IPS-18c (cell line): ENCODE measurements around the gene PSMG4.

Source experiments
- H3K4me3 ChIP-seq: 2 replicates; pipeline ENCODE4 v1.7.0; 2013; ENCODE audit warnings: low read depth, mild to moderate bottlenecking, low read length, moderate library complexity; ENCODE audit not compliant: insufficient read depth
- H3K9me3 ChIP-seq: one replicate; pipeline ENCODE4 v1.6.1; 2013; ENCODE audit warnings: mild to moderate bottlenecking, low read length, moderate library complexity; ENCODE audit not compliant: control insufficient read depth, insufficient read depth

PSMG4 gene

DNA sequence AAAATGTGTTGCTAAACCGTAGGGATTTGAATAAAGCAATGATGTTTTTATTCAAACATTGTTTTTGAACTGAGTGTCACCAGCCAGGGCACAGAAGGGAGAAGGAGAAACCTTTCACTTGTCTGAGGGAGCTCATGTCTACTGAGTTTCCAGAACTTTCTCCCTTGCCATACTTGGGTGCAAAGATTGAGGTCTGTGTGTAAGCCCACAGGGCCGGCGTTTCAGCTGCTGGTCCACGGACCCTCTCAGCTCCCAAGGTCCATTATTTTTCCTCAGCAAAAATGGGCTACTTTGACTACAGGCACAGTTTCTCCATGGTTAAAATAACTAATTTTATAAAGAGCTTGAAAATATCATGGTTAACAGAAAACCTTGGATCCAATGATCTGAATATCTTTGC is 32.6 kb downstream of the PSMG4 start:
- Histone ChIP-seq H3K4me3 (no peak overlapping the region), H3K9me3 (no peaks in the 10 kb centered on the region)

- Histone ChIP-seq H3K4me3 (no peak overlapping the region), H3K9me3 (no peaks in the 10 kb centered on the region)
These were observed 33.2 kb downstream of the PSMG4 start for GRCh38 chr6:3291987-3292386.

DNA sequence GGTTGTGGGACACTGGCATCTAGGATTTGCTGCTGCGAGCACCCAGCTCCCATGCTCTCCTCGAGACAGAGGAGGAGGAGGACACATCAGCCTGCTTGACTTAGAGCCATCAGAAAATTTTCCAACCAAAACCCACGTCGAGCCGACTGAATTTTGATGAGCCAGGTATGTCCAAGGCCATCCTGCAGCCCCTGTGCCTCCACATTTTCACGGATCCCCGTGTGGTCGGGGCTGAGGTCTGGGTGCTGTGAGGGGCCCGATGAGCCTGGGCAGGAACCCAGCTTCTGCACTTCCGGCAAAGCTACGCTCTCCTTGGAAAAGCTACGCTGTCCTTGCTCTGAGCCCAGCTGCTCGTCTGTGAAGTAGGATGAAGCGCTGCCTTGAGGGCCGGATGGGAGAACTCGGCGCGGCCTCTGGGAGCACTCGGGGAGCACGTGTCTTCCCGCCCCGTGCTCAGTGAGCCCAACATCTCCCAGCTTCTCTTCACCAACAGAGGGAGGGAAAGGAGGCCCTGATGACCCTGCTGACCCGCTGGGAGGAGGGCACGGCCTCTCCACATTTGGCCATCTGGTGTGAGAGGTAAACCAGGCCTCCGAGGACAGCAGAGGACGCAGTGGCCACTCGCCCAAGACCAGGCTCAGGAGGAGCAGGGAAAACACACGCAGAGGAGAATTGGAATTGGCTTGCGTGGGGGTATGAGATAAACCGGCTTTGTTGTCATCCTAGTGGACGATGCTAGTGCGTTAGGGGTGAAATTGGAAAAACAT is 33.9 kb downstream of the PSMG4 start:
- H3K9me3 ChIP-seq: peaks cover 2% of the 10 kb centered on the region
- H3K4me3 ChIP-seq: no peak overlapping the region

- no peak overlapping the region for H3K4me3 ChIP-seq
- peaks cover 2% of the 10 kb centered on the region for H3K9me3 ChIP-seq
These were observed 34.8 kb downstream of the PSMG4 start for GRCh38 chr6:3293271-3294155.

GRCh38 chr6:3294396-3294795 is 35.6 kb downstream of the PSMG4 start:
- H3K4me3 ChIP-seq: no peak overlapping the region
- peaks cover 2% of the 10 kb centered on the region for H3K9me3 ChIP-seq

GRCh38 chr6:3294921-3295871 is 36.4 kb downstream of the PSMG4 start:
- Histone ChIP-seq H3K9me3 (peaks cover 2% of the 10 kb centered on the region), H3K4me3 (no peak overlapping the region)

GRCh38 chr6:3296078-3296477 is 37.3 kb downstream of the PSMG4 start:
- Histone ChIP-seq H3K4me3 (no peak overlapping the region), H3K9me3 (peaks cover 2% of the 10 kb centered on the region)

DNA sequence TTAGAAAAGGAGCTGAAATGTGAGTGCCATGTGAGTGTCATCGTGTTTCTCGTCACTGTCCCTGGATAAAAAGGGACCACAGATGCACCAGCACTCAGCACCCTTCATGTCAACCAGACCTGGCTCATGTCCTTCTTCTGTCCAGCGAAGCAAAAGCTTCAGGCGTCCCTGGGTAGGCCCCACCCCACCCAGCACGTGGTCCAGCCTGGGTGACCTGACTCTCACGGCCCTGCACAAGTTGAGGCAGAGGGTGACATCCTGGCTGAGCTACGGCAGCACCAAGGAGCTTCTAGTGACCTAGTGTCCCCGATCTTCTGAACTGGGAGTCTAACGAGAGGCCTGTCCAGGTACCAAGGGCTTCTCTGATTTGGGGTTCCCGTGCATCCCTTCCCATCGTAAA is 37.8 kb downstream of the PSMG4 start:
- Histone ChIP-seq H3K9me3 (peaks cover 2% of the 10 kb centered on the region), H3K4me3 (no peak overlapping the region)

DNA sequence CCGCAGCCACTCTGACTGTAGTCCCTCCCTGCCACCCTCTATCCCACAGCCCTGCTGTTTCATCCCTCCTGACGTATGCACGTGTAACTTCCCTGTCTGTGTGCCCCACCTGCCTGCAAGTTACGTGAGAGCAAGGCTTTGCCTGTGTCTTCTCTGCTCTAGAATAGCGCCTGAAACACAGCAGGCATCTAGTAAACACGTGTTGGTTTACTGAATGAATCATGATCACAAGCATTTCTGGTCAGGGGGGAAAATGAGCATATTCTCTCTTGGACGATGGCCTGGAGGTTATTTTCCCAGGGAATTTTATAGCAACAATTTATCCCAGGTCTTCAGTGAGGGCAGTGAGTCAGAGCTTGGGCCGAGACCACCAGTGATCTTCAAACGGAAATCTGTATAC is 38.3 kb downstream of the PSMG4 start:
- Histone ChIP-seq H3K4me3 (no peak overlapping the region), H3K9me3 (peaks cover 2% of the 10 kb centered on the region)

DNA sequence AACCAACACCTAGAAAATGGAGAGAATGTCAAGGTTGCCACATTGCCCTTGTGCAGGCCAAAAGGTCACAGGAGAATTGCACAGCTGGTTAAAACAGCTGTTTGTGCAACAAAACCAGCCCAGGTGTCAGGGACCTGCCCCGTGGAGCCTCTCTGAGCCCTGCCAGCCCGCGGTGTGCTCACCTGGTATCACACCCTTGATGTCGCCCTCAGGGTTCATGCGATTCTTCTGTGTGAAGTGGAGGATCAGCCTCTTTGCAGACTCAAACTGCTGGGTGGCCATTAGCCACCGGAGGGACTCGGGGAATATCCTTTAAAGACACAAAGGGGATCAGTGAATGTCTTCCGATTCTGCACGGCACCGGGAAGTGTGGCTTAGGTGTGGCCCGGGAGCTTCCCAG is 39.2 kb downstream of the PSMG4 start:
- Histone ChIP-seq H3K9me3 (peaks cover 2% of the 10 kb centered on the region), H3K4me3 (no peak overlapping the region)

- H3K4me3 ChIP-seq: no peak overlapping the region
- peaks cover 2% of the 10 kb centered on the region for H3K9me3 ChIP-seq
These were observed 40.5 kb downstream of the PSMG4 start for GRCh38 chr6:3299221-3299620.

GRCh38 chr6:3301506-3301905 is 42.8 kb downstream of the PSMG4 start:
- H3K4me3 ChIP-seq: no peak overlapping the region
- peaks cover 2% of the 10 kb centered on the region for H3K9me3 ChIP-seq

- no peaks in the 10 kb centered on the region for H3K9me3 ChIP-seq
- no peak overlapping the region for H3K4me3 ChIP-seq
These were observed 45.2 kb downstream of the PSMG4 start for GRCh38 chr6:3303795-3304411.

GRCh38 chr6:3304500-3305215 is 45.9 kb downstream of the PSMG4 start:
- no peak overlapping the region for H3K4me3 ChIP-seq
- no peaks in the 10 kb centered on the region for H3K9me3 ChIP-seq

GRCh38 chr6:3305216-3305565 is 46.4 kb downstream of the PSMG4 start:
- Histone ChIP-seq H3K9me3 (no peaks in the 10 kb centered on the region), H3K4me3 (no peak overlapping the region)

GRCh38 chr6:3305831-3306230 is 47.1 kb downstream of the PSMG4 start:
- no peaks in the 10 kb centered on the region for H3K9me3 ChIP-seq

More at GRCh38 chr6:3305831-3306230, 47.1 kb downstream of the PSMG4 start:
- H3K4me3 ChIP-seq: no peak overlapping the region
